WTC11 (cell line): ENCODE data around the gene ZNF407. TPM values are rescaled to one million over a fixed set of nuclear protein-coding genes. Genes with fewer than 3 reads are reported as not detected.

Experiments
- ATAC-seq: fragments of 200-7000 bp; cut with Tn5 transposase; 2 replicates; pipeline ENCODE4 v1.10.0; 2021; ENCODE audit warnings: mild to moderate bottlenecking, moderate library complexity
- CTCF ChIA-PET: fragments of 300-600 bp; sonication (Branson Sonifier 250); formaldehyde crosslinking; loops from one replicate; lab custom pipeline; 2021; ENCODE audit warnings: antibody characterized with exemption; lab: Charles Lee
- POLR2A ChIA-PET: fragments of 350-600 bp; sonication (Branson Sonifier 250); formaldehyde crosslinking; loops from one replicate; lab custom pipeline; 2021; ENCODE audit warnings: antibody characterized with exemption; lab: Charles Lee
- DNase-seq: peaks from one replicate; pipeline ENCODE4 v3.0.0; 2021; ENCODE audit warnings: low spot score
- H3K27ac Mint-ChIP-seq: 2 replicates; pipeline ENCODE4 v1.8.0; 2021; ENCODE audit warnings: mixed read lengths
- H3K27me3 Mint-ChIP-seq: 2 replicates; pipeline ENCODE4 v1.8.0; 2021; ENCODE audit warnings: low read depth, mild to moderate bottlenecking, moderate library complexity, mixed read lengths
- H3K36me3 Mint-ChIP-seq: 2 replicates; pipeline ENCODE4 v1.8.0; 2021; ENCODE audit warnings: mixed read lengths
- H3K4me1 Mint-ChIP-seq: 2 replicates; pipeline ENCODE4 v1.8.0; 2022; ENCODE audit warnings: mixed read lengths
- H3K4me3 Mint-ChIP-seq: 2 replicates; pipeline ENCODE4 v1.8.0; 2021; ENCODE audit warnings: mild to moderate bottlenecking, moderate library complexity, mixed read lengths
- H3K9me3 Mint-ChIP-seq: 2 replicates; pipeline ENCODE4 v1.8.0; 2021; ENCODE audit warnings: mixed read lengths
- ETV6 ChIP-seq: sonication (generic); formaldehyde crosslinking; IDR thresholded peaks from 2 replicates; pipeline ENCODE4 v1.8.1; 2022; ENCODE audit warnings: mild to moderate bottlenecking, missing genetic modification reagents
- FOXP1 ChIP-seq: sonication (generic); formaldehyde crosslinking; IDR thresholded peaks from 2 replicates; pipeline ENCODE4 v1.8.0; 2022; ENCODE audit warnings: missing genetic modification reagents, mild to moderate bottlenecking, moderate library complexity, borderline replicate concordance
- GRHL2 ChIP-seq: fragments of 250-450 bp; sonication (Bioruptor Pico); IDR thresholded peaks from 2 replicates; pipeline ENCODE4 v1.8.0; 2022; ENCODE audit warnings: mild to moderate bottlenecking, moderate library complexity; ENCODE audit not compliant: insufficient replicate concordance, severe bottlenecking
- IRF2 ChIP-seq: sonication (generic); formaldehyde crosslinking; IDR thresholded peaks from 2 replicates; pipeline ENCODE4 v1.8.0; 2022; ENCODE audit warnings: low read depth, missing genetic modification reagents, borderline replicate concordance
- JUN ChIP-seq: sonication (generic); formaldehyde crosslinking; IDR thresholded peaks from 2 replicates; pipeline ENCODE4 v1.8.0; 2023; ENCODE audit warnings: mild to moderate bottlenecking, missing genetic modification reagents
- MLX ChIP-seq: sonication (generic); formaldehyde crosslinking; IDR thresholded peaks from 2 replicates; pipeline ENCODE4 v1.8.1; 2023; ENCODE audit warnings: mild to moderate bottlenecking, missing genetic modification reagents, moderate library complexity
- NFE2L1 ChIP-seq: sonication (generic); formaldehyde crosslinking; IDR thresholded peaks from 2 replicates; pipeline ENCODE4 v1.8.1; 2023; ENCODE audit warnings: missing genetic modification reagents
- NR1H2 ChIP-seq: sonication (generic); formaldehyde crosslinking; IDR thresholded peaks from 2 replicates; pipeline ENCODE4 v1.9.0; 2021; ENCODE audit warnings: mild to moderate bottlenecking, moderate library complexity, missing genetic modification reagents
- NR2C2 ChIP-seq: sonication (generic); formaldehyde crosslinking; IDR thresholded peaks from 2 replicates; pipeline ENCODE4 v1.8.0; 2022; ENCODE audit warnings: mild to moderate bottlenecking, missing genetic modification reagents
- PRRX2 ChIP-seq: fragments of 250-450 bp; sonication (Bioruptor Pico); IDR thresholded peaks from 2 replicates; pipeline ENCODE4 v1.8.0; 2021; ENCODE audit warnings: mild to moderate bottlenecking
- RELA ChIP-seq: sonication (generic); formaldehyde crosslinking; IDR thresholded peaks from 2 replicates; pipeline ENCODE4 v1.8.1; 2022; ENCODE audit warnings: missing genetic modification reagents, mild to moderate bottlenecking, borderline replicate concordance
- SMAD4 ChIP-seq: sonication (generic); formaldehyde crosslinking; IDR thresholded peaks from 2 replicates; pipeline ENCODE4 v1.8.0; 2022; ENCODE audit warnings: mild to moderate bottlenecking, missing genetic modification reagents
- TP53 ChIP-seq: sonication (generic); formaldehyde crosslinking; IDR thresholded peaks from 2 replicates; pipeline ENCODE4 v1.8.1; 2023; ENCODE audit warnings: mild to moderate bottlenecking, missing genetic modification reagents
- ZBTB43 ChIP-seq: sonication (generic); formaldehyde crosslinking; IDR thresholded peaks from 2 replicates; pipeline ENCODE4 v1.8.1; 2023; ENCODE audit warnings: mild to moderate bottlenecking, missing genetic modification reagents
- ZNF121 ChIP-seq: sonication (generic); formaldehyde crosslinking; IDR thresholded peaks from 2 replicates; pipeline ENCODE4 v1.8.0; 2023; ENCODE audit warnings: missing genetic modification reagents
- ZNF219 ChIP-seq: sonication (generic); formaldehyde crosslinking; IDR thresholded peaks from 2 replicates; pipeline ENCODE4 v1.8.0; 2023; ENCODE audit warnings: missing genetic modification reagents, mild to moderate bottlenecking, borderline replicate concordance
- ZNF396 ChIP-seq: fragments of 250-450 bp; sonication (Bioruptor Pico); IDR thresholded peaks from 2 replicates; pipeline ENCODE4 v1.8.0; 2021; ENCODE audit warnings: mild to moderate bottlenecking, moderate library complexity, borderline replicate concordance
- ZNF512 ChIP-seq: sonication (generic); formaldehyde crosslinking; IDR thresholded peaks from 2 replicates; pipeline ENCODE4 v1.8.1; 2022; ENCODE audit warnings: missing genetic modification reagents, borderline replicate concordance
- total RNA-seq: library from RNA; stranded (reverse); gene quantifications from 3 replicates; pipeline ENCODE4 v1.2.3, GENCODE V29; 2021
- TF ChIP-seq, protein P1 (sequence below): fragments of 250-450 bp; sonication (Bioruptor Pico); IDR thresholded peaks from 2 replicates; pipeline ENCODE4 v1.9.0; 2021; ENCODE audit warnings: mild to moderate bottlenecking
- TF ChIP-seq, protein P2 (sequence below): fragments of 250-450 bp; sonication (Bioruptor Pico); IDR thresholded peaks from 2 replicates; pipeline ENCODE4 v1.9.0; 2021; ENCODE audit warnings: mild to moderate bottlenecking, borderline replicate concordance
- TF ChIP-seq, protein P3 (sequence below): fragments of 250-450 bp; sonication (Bioruptor Pico); IDR thresholded peaks from 2 replicates; pipeline ENCODE4 v1.9.0; 2021; ENCODE audit warnings: moderate library complexity, mild to moderate bottlenecking, inconsistent platforms, borderline replicate concordance

Gene ZNF407
- total RNA-seq, 1 experiment from 2014 or later: 6.5 TPM

DNA sequence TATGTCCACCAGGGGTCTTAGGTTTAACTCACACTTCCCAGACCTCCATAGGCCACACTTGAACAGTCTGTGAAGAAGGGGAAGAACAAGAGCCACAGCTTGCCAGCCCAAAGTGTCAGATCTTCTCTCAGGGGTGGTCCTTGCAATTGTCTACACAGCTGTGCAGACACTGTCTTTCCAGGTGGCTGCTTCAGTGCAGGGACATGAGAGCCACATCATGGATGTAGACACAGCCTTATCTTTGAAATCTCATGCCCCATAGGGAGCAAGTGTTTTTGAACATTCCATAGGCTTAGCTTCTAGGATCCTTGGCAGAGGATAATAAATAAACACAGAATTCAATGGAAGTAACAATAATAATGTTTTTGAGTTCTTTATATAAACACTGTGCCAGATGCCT, 6.7 kb downstream of the ZNF407 start (continued):
- TF ChIP-seq MLX (no peak), ZBTB43 (CRISPR knock-in tag) (no peak), TP53 (CRISPR knock-in tag) (no peak), SMAD4 (no peak), NR1H2 (CRISPR knock-in tag) (no peak), NFE2L1 (CRISPR knock-in tag) (no peak), ZNF396 (CRISPR knock-in tag) (no peak), PRRX2 (no peak)
- TF ChIP-seq, protein P1, sequence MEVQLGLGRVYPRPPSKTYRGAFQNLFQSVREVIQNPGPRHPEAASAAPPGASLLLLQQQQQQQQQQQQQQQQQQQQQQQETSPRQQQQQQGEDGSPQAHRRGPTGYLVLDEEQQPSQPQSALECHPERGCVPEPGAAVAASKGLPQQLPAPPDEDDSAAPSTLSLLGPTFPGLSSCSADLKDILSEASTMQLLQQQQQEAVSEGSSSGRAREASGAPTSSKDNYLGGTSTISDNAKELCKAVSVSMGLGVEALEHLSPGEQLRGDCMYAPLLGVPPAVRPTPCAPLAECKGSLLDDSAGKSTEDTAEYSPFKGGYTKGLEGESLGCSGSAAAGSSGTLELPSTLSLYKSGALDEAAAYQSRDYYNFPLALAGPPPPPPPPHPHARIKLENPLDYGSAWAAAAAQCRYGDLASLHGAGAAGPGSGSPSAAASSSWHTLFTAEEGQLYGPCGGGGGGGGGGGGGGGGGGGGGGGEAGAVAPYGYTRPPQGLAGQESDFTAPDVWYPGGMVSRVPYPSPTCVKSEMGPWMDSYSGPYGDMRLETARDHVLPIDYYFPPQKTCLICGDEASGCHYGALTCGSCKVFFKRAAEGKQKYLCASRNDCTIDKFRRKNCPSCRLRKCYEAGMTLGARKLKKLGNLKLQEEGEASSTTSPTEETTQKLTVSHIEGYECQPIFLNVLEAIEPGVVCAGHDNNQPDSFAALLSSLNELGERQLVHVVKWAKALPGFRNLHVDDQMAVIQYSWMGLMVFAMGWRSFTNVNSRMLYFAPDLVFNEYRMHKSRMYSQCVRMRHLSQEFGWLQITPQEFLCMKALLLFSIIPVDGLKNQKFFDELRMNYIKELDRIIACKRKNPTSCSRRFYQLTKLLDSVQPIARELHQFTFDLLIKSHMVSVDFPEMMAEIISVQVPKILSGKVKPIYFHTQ (CRISPR knock-in tag): no peak

GRCh38 chr18:74604774-74605173, 7.1 kb downstream of the ZNF407 start:
- peaks cover 5% of the 10 kb centered on the region; the same call in 1 of the 2 replicates for H3K4me1 Mint-ChIP-seq
- H3K27me3 Mint-ChIP-seq: no peaks in the 10 kb centered on the region
- H3K27ac Mint-ChIP-seq: no peak overlapping the region
- TF ChIP-seq IRF2 (CRISPR knock-in tag): no peak
- no peak for TF ChIP-seq PRRX2
- TF ChIP-seq ZNF512 (CRISPR knock-in tag): no peak
- H3K36me3 Mint-ChIP-seq: no peaks in the 10 kb centered on the region
- no peak overlapping the region for H3K4me3 Mint-ChIP-seq
- CTCF ChIA-PET: no interaction called here
- ATAC-seq (no peak), DNase-seq (no peak)
- POLR2A ChIA-PET: no interaction called here
- H3K9me3 Mint-ChIP-seq: no peaks in the 10 kb centered on the region

- POLR2A ChIA-PET: no interaction called here
- Mint-ChIP-seq H3K4me1 (no peaks in the 10 kb centered on the region), H3K27ac (no peak overlapping the region), H3K9me3 (no peaks in the 10 kb centered on the region), H3K27me3 (no peaks in the 10 kb centered on the region), H3K36me3 (no peaks in the 10 kb centered on the region), H3K4me3 (no peak overlapping the region)
- no peak for ATAC-seq
- no peak for DNase-seq
- CTCF ChIA-PET: no interaction called here
- TF ChIP-seq, protein P2, sequence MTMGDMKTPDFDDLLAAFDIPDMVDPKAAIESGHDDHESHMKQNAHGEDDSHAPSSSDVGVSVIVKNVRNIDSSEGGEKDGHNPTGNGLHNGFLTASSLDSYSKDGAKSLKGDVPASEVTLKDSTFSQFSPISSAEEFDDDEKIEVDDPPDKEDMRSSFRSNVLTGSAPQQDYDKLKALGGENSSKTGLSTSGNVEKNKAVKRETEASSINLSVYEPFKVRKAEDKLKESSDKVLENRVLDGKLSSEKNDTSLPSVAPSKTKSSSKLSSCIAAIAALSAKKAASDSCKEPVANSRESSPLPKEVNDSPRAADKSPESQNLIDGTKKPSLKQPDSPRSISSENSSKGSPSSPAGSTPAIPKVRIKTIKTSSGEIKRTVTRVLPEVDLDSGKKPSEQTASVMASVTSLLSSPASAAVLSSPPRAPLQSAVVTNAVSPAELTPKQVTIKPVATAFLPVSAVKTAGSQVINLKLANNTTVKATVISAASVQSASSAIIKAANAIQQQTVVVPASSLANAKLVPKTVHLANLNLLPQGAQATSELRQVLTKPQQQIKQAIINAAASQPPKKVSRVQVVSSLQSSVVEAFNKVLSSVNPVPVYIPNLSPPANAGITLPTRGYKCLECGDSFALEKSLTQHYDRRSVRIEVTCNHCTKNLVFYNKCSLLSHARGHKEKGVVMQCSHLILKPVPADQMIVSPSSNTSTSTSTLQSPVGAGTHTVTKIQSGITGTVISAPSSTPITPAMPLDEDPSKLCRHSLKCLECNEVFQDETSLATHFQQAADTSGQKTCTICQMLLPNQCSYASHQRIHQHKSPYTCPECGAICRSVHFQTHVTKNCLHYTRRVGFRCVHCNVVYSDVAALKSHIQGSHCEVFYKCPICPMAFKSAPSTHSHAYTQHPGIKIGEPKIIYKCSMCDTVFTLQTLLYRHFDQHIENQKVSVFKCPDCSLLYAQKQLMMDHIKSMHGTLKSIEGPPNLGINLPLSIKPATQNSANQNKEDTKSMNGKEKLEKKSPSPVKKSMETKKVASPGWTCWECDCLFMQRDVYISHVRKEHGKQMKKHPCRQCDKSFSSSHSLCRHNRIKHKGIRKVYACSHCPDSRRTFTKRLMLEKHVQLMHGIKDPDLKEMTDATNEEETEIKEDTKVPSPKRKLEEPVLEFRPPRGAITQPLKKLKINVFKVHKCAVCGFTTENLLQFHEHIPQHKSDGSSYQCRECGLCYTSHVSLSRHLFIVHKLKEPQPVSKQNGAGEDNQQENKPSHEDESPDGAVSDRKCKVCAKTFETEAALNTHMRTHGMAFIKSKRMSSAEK (CRISPR knock-in tag): no peak
- TF ChIP-seq ZNF121 (CRISPR knock-in tag) (no peak), RELA (no peak), ZNF219 (no peak), JUN (no peak), FOXP1 (CRISPR knock-in tag) (no peak), IRF2 (CRISPR knock-in tag) (no peak), GRHL2 (CRISPR knock-in tag) (no peak), NR2C2 (CRISPR knock-in tag) (no peak), ETV6 (CRISPR knock-in tag) (no peak), ZBTB43 (CRISPR knock-in tag) (no peak)
- TF ChIP-seq, protein P3, sequence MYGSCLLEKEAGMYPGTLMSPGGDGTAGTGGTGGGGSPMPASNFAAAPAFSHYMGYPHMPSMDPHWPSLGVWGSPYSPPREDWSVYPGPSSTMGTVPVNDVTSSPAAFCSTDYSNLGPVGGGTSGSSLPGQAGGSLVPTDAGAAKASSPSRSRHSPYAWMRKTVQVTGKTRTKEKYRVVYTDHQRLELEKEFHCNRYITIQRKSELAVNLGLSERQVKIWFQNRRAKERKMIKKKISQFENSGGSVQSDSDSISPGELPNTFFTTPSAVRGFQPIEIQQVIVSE (CRISPR knock-in tag): no peak
These were observed 11.0 kb downstream of the ZNF407 start for GRCh38 chr18:74608681-74609080.
